Ishikawa (cell line): ENCODE data around the gene TMEM175.
A peak's percentile ranks its signal among the peaks of the same experiment; 100 is the strongest.

Source experiments
- CEBPB ChIP-seq: IDR thresholded peaks from 2 replicates; pipeline ENCODE4 v1.6.1; 2012
- CREB1 ChIP-seq: IDR thresholded peaks from 2 replicates; pipeline ENCODE4 v1.6.1; 2012; ENCODE audit warnings: low read depth
- EGR1 ChIP-seq: IDR thresholded peaks from 2 replicates; pipeline ENCODE4 v1.6.1; 2012
- EP300 ChIP-seq: IDR thresholded peaks from 2 replicates; pipeline ENCODE4 v1.6.1; 2012; ENCODE audit warnings: borderline replicate concordance
- FOXM1 ChIP-seq: IDR thresholded peaks from 2 replicates; pipeline ENCODE4 v1.6.1; 2012; ENCODE audit warnings: low read depth, borderline replicate concordance
- NFIC ChIP-seq: IDR thresholded peaks from 2 replicates; pipeline ENCODE4 v1.6.1; 2012
- RAD21 ChIP-seq: IDR thresholded peaks from 2 replicates; pipeline ENCODE4 v1.6.1; 2012; ENCODE audit warnings: low read depth
- TAF1 ChIP-seq: IDR thresholded peaks from 2 replicates; pipeline ENCODE4 v1.6.1; 2012; ENCODE audit warnings: low read depth, mild to moderate bottlenecking
- TCF12 ChIP-seq: IDR thresholded peaks from 2 replicates; pipeline ENCODE4 v1.6.1; 2012; ENCODE audit warnings: low read depth
- TEAD4 ChIP-seq: IDR thresholded peaks from 2 replicates; pipeline ENCODE4 v1.6.1; 2012
- YY1 ChIP-seq: IDR thresholded peaks from 2 replicates; pipeline ENCODE4 v1.6.1; 2012; ENCODE audit warnings: low read depth
- ZBTB7A ChIP-seq: IDR thresholded peaks from 2 replicates; pipeline ENCODE4 v1.6.1; 2012; ENCODE audit warnings: low read depth
- TF ChIP-seq, protein P1 (sequence below): IDR thresholded peaks from 2 replicates; pipeline ENCODE4 v1.6.1; 2012; ENCODE audit warnings: low read depth, mild to moderate bottlenecking
- TF ChIP-seq, protein P2 (sequence below): IDR thresholded peaks from 2 replicates; pipeline ENCODE4 v1.6.1; 2012
- TF ChIP-seq, protein P3 (sequence below): IDR thresholded peaks from 2 replicates; pipeline ENCODE4 v1.6.1; 2012

TMEM175 gene

DNA sequence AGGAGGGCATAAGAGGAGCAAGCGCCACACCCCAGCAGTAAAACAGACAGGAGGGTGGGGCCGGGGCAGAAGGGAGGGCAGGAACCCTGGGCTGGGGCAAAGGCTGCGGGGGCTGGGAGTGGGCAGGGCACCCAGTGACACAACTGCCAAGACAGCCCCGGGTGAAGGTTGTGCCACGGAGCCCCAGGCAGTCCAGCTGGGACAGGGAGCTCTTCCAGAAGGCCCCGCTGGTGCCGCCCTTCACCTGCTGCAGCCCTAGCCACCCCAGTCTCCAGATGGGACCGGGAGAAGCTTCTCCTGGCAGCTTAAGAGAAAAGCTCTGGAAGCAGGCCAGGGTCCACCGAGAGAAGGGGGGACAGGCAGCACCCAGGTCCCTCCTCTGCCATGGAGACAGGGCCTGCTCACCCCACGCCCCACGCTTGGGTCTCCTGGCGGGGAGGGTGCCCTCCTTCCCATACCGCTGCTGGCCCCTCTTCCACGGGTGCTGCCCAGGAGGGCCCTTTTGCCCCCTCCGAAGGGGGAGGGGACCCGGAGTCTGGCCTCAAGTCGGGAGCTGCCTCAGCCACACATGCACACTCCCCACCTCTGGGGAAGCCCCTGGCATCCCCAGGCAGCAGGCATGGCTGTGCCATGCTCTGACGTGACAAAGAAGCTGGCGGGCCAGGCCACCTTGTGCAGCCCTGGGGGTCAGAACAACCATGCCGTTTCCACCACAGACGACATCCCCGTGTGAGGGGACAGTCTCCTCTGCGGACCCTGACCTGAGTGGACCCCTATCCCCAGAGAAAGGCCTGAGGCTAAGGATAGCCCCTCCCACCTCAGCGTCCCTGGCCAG is 39.6 kb downstream of the TMEM175 start:
- no peak for TF ChIP-seq FOXM1
- no peak for TF ChIP-seq EGR1
- no peak for TF ChIP-seq TCF12
- TF ChIP-seq YY1 = no peak
- TF ChIP-seq, protein P1, sequence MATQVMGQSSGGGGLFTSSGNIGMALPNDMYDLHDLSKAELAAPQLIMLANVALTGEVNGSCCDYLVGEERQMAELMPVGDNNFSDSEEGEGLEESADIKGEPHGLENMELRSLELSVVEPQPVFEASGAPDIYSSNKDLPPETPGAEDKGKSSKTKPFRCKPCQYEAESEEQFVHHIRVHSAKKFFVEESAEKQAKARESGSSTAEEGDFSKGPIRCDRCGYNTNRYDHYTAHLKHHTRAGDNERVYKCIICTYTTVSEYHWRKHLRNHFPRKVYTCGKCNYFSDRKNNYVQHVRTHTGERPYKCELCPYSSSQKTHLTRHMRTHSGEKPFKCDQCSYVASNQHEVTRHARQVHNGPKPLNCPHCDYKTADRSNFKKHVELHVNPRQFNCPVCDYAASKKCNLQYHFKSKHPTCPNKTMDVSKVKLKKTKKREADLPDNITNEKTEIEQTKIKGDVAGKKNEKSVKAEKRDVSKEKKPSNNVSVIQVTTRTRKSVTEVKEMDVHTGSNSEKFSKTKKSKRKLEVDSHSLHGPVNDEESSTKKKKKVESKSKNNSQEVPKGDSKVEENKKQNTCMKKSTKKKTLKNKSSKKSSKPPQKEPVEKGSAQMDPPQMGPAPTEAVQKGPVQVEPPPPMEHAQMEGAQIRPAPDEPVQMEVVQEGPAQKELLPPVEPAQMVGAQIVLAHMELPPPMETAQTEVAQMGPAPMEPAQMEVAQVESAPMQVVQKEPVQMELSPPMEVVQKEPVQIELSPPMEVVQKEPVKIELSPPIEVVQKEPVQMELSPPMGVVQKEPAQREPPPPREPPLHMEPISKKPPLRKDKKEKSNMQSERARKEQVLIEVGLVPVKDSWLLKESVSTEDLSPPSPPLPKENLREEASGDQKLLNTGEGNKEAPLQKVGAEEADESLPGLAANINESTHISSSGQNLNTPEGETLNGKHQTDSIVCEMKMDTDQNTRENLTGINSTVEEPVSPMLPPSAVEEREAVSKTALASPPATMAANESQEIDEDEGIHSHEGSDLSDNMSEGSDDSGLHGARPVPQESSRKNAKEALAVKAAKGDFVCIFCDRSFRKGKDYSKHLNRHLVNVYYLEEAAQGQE = no peak
- TF ChIP-seq, protein P2, sequence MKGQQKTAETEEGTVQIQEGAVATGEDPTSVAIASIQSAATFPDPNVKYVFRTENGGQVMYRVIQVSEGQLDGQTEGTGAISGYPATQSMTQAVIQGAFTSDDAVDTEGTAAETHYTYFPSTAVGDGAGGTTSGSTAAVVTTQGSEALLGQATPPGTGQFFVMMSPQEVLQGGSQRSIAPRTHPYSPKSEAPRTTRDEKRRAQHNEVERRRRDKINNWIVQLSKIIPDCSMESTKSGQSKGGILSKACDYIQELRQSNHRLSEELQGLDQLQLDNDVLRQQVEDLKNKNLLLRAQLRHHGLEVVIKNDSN = no peak
- TF ChIP-seq CEBPB = no peak
- TF ChIP-seq CREB1 = no peak
- TF ChIP-seq RAD21 = no peak
- no peak for TF ChIP-seq TEAD4
- TF ChIP-seq EP300 = no peak
- no peak for TF ChIP-seq NFIC
- TF ChIP-seq ZBTB7A = no peak

DNA sequence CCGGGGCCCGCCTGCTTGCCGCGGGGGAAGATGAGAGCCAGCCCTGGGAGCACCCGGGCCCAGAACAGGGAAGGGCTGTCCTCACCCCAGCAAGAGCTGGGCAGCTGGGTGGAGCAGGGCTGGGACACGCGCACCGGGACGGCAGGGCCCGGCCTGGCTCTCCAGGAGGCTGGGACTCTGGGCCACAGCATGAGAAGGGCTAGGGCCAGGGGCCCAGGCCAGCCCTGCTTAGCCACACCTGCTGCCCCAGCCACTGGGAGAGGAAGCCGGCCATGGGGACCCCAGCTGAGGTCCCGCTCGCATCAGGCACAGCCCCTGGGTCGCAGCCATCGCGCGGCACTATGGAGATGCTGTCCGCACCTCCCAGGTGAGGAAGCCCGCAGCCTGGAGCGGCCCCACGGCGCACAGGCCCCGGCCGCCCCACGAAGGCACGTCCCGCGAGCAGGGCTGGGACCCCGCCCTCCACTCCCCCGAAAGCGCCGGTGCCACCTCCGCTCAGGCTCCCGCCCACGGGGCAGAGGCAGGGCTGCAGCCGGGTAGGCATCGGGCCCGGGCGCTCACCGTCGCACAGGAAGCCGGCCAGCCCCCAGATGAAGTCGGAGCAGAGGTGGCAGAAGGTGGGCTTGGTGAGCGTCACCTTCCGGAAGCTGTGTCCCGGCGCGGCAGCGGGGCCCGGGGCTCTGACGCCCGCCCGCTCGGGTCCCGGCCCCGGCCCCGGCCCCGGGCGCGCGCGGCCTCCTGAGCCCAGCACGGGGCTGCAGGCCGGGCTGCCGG is 40.6 kb downstream of the TMEM175 start:
- TF ChIP-seq EGR1 = peak; percentile 67; the same call in 1 of the 2 replicates
- no peak for TF ChIP-seq NFIC
- TF ChIP-seq, protein P1 = no peak
- TF ChIP-seq, protein P2 = no peak
- TF ChIP-seq FOXM1 = no peak
- TF ChIP-seq, protein P3, sequence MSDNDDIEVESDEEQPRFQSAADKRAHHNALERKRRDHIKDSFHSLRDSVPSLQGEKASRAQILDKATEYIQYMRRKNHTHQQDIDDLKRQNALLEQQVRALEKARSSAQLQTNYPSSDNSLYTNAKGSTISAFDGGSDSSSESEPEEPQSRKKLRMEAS = peak; percentile 5; the same call in 1 of the 2 replicates
- TF ChIP-seq TAF1 = no peak
- TF ChIP-seq ZBTB7A = peak; percentile 61; the same call in 1 of the 2 replicates

DNA sequence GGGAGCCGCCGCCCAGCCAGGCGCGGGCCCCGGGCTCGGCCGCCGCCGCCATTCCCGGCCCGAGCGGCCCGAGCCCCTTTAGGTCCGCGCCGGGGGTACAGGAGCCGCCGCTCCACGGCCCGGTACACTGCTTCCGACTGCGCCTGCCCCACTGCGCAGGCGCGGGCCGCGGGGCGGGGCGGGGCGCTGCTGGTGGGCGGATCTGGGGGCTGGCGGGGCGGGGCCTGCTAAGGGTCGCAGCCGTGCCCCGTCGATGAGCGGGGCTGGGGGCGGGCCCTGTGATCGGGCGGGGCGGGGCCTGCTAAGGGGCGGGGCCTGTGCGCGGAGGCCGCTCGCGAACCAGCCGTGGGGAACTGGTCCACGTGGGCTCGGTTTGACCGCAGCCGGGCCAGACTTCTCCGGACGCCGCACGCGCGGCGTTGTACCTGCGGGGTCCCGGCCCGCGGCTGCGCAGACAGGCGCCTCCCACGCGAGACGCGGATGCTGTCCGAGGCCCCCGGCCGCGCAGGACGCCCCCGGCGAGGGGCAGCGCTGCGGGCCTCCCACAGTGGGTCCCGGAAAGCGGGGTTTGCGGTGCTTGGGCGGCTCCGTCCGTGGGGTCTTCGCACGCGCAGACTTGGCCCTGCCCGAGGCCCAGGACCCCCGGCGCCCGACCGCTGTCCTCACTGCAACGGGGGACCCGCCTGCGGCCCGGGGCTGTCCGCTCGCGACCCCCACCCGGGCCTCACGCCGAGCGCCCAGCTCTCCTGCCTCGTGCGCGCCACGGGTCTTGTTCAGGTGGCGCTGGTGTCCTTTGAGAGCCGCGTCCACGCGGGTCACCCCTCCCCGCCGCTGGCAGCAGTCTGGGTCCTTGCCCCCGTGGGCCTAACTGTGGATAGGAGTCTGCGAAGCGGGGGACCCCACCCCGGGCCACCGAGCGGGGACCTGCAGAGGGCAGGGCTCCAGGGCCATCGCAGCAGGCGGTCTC is 41.5 kb downstream of the TMEM175 start, which contains the start of gene DGKQ:
Gene DGKQ, minus strand, starts transcription at position 139 of the 967 bp plus-strand sequence. Its CDS starts 87 bp downstream, at position 52.
- TF ChIP-seq NFIC (no peak), TAF1 (peak; percentile 36; the same call in 1 of the 2 replicates), TCF12 (no peak), ZBTB7A (peak; percentile 51; the same call in 1 of the 2 replicates)
- TF ChIP-seq, protein P3 = 0 out of 2 replicates have a peak, but pooled peaks have one; percentile 51
- TF ChIP-seq, protein P2 = peak; percentile 48; the same call in 1 of the 2 replicates

DNA sequence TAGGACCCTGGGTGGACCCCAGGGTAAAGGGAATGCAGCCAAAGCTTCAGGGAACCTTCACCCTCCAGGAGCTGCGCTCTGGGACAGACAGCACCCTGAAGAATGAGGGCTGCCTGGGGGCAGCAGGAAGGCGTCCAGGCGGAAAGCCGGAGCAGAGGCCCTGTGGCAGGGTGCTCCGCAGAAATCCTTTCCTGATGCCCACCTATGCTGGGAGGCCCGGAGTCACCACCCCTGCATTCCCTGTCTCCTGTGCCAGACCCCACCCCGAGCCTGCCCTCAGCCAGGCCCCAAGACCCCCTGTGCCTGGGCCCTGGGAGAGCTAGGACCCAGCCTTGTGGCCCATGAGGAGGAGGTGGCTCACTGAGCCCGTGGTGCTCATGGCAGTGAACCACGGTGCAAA is 42.4 kb downstream of the TMEM175 start:
- no peak for TF ChIP-seq TEAD4
- TF ChIP-seq TCF12 = no peak
- no peak for TF ChIP-seq YY1
- no peak for TF ChIP-seq NFIC
